ENCODE data around the gene DAPK1. TPM values are rescaled to one million over a fixed set of nuclear protein-coding genes. Genes with fewer than 3 reads are reported as not detected.

The DAPK1 gene
- total RNA-seq, 4 donors from 2014 or later: 5.4 to 13.4 (median 9.8) TPM

- WGBS: 91% methylated on average over 19 of the region's 19 CpGs
- H3K4me1 ChIP-seq: no peaks in the 10 kb centered on the region
- no peak for TF ChIP-seq CTCF (IDR thresholded peaks at IDR 0.05)
- no peak for TF ChIP-seq POLR2AphosphoS5 (IDR thresholded peaks at IDR 0.05)
- TF ChIP-seq EP300 (IDR thresholded peaks at IDR 0.05): no peak
- TF ChIP-seq POLR2A (IDR thresholded peaks at IDR 0.05): no peak
- DNase-seq (ENCODE audit: low spot score in 2 of 2): no peak
- H3K27me3 ChIP-seq: no peaks in the 10 kb centered on the region
- H3K27ac ChIP-seq: no peak overlapping the region
- peaks cover 18% of the 10 kb centered on the region for H3K36me3 ChIP-seq
- H3K4me3 ChIP-seq: no peak overlapping the region
- H3K9me3 ChIP-seq: no peaks in the 10 kb centered on the region
These were observed 166.7 kb downstream of the DAPK1 start for GRCh38 chr9:87664153-87665060.

- Histone ChIP-seq H3K36me3 (peaks cover 9% of the 10 kb centered on the region), H3K27ac (no peak overlapping the region), H3K9me3 (no peaks in the 10 kb centered on the region), H3K4me1 (no peaks in the 10 kb centered on the region), H3K4me3 (no peak overlapping the region), H3K27me3 (no peaks in the 10 kb centered on the region)
- no peak for TF ChIP-seq POLR2A (IDR thresholded peaks at IDR 0.05)
- TF ChIP-seq POLR2AphosphoS5 (IDR thresholded peaks at IDR 0.05): no peak
- TF ChIP-seq CTCF (IDR thresholded peaks at IDR 0.05): no peak
- TF ChIP-seq EP300 (IDR thresholded peaks at IDR 0.05): no peak
- DNase-seq (ENCODE audit: low spot score in 2 of 2): no peak
- WGBS: 93% methylated on average over 5 of the region's 6 CpGs
These were observed 167.8 kb downstream of the DAPK1 start for GRCh38 chr9:87665505-87665904.

- no peaks in the 10 kb centered on the region for H3K9me3 ChIP-seq
- H3K36me3 ChIP-seq: peaks cover 13% of the 10 kb centered on the region
- TF ChIP-seq EP300 (IDR thresholded peaks at IDR 0.05) (no peak), CTCF (IDR thresholded peaks at IDR 0.05) (peak in 1 of 2 donors; percentile 10)
- H3K27ac ChIP-seq: no peak overlapping the region
- no peaks in the 10 kb centered on the region for H3K27me3 ChIP-seq
- DNase-seq (ENCODE audit: low spot score in 2 of 2): no peak
- no peak overlapping the region for H3K4me3 ChIP-seq
- 86% methylated on average over 3 of the region's 3 CpGs for WGBS
- no peaks in the 10 kb centered on the region for H3K4me1 ChIP-seq
These were observed 169.6 kb downstream of the DAPK1 start for GRCh38 chr9:87667164-87667738.

GRCh38 chr9:87668222-87668621 lies 170.6 kb downstream of the DAPK1 start:
- 99% methylated on average over 8 of the region's 8 CpGs for WGBS
- no peaks in the 10 kb centered on the region for H3K9me3 ChIP-seq
- DNase-seq (ENCODE audit: low spot score in 2 of 2): no peak
- peaks cover 13% of the 10 kb centered on the region for H3K36me3 ChIP-seq
- no peaks in the 10 kb centered on the region for H3K27me3 ChIP-seq
- no peak overlapping the region for H3K27ac ChIP-seq
- H3K4me1 ChIP-seq: no peaks in the 10 kb centered on the region
- TF ChIP-seq EP300 (IDR thresholded peaks at IDR 0.05) (no peak), POLR2A (IDR thresholded peaks at IDR 0.05) (no peak), CTCF (IDR thresholded peaks at IDR 0.05) (no peak), POLR2AphosphoS5 (IDR thresholded peaks at IDR 0.05) (no peak)
- no peak overlapping the region for H3K4me3 ChIP-seq

- DNase-seq (ENCODE audit: low spot score in 2 of 2): no peak
- no peaks in the 10 kb centered on the region for H3K9me3 ChIP-seq
- no peak overlapping the region for H3K4me3 ChIP-seq
- 83% methylated on average over 4 of the region's 4 CpGs for WGBS
- TF ChIP-seq POLR2AphosphoS5 (IDR thresholded peaks at IDR 0.05): no peak
- TF ChIP-seq EP300 (IDR thresholded peaks at IDR 0.05): no peak
- no peak for TF ChIP-seq CTCF (IDR thresholded peaks at IDR 0.05)
- no peak for TF ChIP-seq POLR2A (IDR thresholded peaks at IDR 0.05)
- H3K4me1 ChIP-seq: no peaks in the 10 kb centered on the region
- no peak overlapping the region for H3K27ac ChIP-seq
- peaks cover 13% of the 10 kb centered on the region for H3K36me3 ChIP-seq
- no peaks in the 10 kb centered on the region for H3K27me3 ChIP-seq
These were observed 171.1 kb downstream of the DAPK1 start for GRCh38 chr9:87668722-87669121.

Data from suprapubic skin (tissue), 4 donors.